CD4-positive, alpha-beta T cell treated with Interleukin-4 for 4 hours (primary cell): ENCODE data around the gene POTEI.
"Not testable (repeated sequence)": the region's sequence is repeated elsewhere in the genome, so short reads cannot be mapped to it uniquely, and the experiment has no call there.

Experiments
- DNase-seq: peaks from one replicate; pipeline ENCODE4 v3.0.0-alpha.2; 2020

POTEI gene

GRCh38 chr2:130509228-130509627, at the start of gene POTEI:
POTEI (minus strand) TSS chr2:130509328; CDS start chr2:130509235, 93 bp downstream.
- not testable (repeated sequence) for DNase-seq

DNA sequence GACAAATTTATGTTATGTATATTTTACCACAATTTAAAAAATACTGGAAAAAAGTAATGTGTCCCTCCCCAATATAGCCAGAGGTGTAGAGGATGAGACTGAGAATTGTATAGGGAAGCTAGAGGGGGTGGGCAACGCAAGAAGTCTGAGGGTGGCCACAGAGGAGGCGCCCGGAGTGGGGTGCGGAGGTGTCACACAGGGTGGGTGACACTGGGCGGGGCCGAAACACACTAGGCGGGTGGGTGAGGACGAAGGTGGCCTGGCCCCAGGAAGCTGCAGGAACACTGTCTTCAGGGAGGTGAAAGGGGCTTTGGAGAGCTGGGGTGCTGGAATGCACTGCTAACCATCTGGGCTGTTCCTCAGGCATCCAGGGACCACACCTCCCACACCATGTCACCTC, 47.3 kb upstream of the POTEI start:
- DNase-seq = not testable (repeated sequence)

DNA sequence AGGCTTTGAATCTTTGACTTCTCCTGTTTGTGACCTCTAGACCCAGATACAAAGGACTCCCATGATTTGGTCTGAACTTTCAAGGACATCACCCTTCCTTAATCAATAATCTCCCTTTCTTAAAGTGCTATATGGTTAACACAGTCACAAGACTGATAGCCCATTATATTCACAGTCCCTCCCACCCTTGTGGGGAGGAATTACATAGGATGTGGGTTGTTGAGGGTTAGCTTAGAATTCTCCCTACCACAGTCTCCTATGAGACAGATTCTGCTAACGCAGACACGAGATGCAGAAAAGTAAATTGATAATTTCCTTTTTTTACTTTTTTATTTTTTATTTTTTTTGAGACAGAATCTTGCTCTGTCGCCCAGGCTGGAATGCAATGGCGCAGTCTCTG, 45.0 kb upstream of the POTEI start:
- DNase-seq = not testable (repeated sequence)

DNA sequence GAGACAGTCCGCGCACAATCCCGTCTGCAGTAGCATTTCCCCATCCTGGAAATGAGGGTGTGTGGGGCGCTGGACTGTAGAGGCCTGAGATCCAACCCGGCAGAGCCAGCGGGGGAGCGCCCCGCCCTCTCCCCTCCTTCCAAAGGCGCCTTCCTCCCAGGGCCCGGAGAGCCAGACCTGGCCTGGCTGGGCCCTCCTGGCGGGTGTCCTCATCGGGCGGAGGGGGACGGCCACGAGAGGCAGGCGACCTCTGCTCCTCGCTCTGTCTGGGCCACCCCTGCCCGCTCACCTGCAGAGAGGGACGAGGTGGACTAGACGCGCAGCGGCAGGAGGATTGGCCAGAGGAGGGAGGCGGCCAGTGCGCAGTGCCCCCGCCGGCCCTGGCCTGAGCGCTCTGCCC, 40.3 kb upstream of the POTEI start:
- not testable (repeated sequence) for DNase-seq

GRCh38 chr2:130548418-130548817, 39.3 kb upstream of the POTEI start:
- DNase-seq = not testable (repeated sequence)

DNA sequence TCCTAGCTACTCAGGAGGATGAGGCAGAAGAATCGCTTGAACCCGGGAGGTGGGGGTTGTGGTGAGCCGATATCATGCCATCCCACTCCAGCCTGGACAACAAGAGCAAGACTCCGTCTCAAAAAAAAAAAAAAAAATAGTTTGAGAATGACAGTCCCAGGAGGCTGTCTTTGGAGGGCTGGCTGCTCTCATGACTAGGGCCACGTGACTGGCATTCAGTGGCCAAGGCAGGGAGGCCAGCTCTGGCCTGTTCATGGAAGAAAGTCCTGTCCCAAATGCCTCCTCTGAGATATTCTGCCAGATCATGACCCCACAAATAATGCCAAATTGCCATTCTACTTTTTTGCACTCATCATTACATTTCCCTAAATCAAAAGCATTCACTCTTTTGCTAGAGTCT, 35.9 kb upstream of the POTEI start:
- not testable (repeated sequence) for DNase-seq

GRCh38 chr2:130543785-130544528, 34.8 kb upstream of the POTEI start:
- not testable (repeated sequence) for DNase-seq

DNA sequence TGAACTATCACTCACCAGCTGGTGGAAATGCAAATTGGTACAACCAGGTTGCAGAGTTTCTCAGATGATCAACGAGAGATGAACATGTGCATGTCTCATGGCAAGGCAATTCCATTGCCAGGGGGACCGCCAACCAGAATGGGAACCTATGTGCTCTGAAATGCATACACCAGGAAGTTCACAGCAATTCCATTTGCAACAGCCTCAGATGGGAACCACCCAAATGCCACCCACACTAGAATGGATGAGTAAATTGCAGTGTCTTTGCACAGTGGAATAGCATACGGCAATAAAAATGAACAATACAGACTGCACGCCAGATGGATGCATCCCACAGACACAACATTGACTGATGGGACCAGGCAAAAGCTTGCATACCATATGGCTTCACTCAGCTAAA, 33.7 kb upstream of the POTEI start:
- not testable (repeated sequence) for DNase-seq

DNA sequence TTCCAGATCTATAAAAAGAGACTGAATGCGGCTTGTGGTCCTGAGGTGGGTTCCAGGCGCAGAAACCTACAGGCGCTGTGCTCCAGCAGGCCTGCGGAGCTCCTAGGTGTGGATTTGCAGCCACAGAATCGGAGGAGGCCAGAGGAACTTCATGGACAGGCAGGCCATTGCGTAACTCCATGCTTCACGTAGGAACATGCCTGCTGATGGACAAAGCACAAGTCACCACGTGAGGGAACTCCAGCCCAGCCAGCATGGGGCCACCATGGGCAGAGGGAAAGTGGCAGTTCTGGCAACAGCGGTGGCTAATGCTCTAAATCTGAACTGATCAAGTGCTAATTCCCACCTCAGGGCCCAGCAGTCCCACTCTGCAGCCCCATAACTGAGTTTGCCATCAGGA, 29.1 kb upstream of the POTEI start:
- not testable (repeated sequence) for DNase-seq

DNA sequence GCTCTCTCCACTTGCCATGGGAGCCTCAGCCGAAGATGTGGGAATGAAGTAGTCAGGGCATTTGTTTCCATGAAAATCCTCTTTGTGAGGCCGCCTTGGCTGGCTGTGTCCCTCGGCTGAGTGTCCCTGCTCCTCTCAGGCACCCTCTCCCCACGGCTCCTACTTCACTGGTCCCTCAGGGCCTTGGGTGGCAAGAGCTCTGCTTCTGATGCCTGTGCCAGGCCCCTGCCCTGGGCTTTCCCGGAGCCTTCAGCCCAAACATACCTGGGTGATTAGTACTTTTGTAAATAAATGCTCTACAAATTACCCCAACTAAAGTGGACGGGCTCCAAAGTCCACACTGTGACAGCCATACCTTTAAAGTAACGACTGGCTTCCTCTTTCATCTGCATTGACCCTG, 27.5 kb upstream of the POTEI start:
- DNase-seq = not testable (repeated sequence)

- DNase-seq = not testable (repeated sequence)
Observed at GRCh38 chr2:130531672-130532071, 22.5 kb upstream of the POTEI start.

- not testable (repeated sequence) for DNase-seq
Observed at GRCh38 chr2:130531225-130531624, 22.1 kb upstream of the POTEI start.

GRCh38 chr2:130530212-130530611, 21.1 kb upstream of the POTEI start:
- not testable (repeated sequence) for DNase-seq

DNA sequence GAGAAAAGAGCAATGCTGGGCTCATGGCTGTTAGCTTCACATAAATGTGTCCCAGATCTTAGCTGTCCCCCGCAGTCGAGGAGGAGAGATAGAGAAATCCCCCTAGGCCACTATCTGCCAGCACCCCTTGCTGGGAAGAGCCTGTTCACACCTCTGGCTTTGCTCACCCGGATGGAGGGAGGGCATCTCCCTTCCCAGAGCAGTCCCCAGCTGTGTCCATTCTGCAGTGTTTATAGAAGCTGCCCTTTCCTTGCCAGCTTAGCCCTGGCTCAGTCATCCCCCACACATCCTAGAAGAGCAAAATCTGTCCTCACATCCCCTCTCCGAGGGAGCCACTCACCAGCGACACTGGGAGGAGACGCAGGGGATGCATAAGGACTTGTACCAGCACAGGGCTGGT, 20.4 kb upstream of the POTEI start:
- DNase-seq = not testable (repeated sequence)

- not testable (repeated sequence) for DNase-seq
Observed at GRCh38 chr2:130527365-130527967, 18.3 kb upstream of the POTEI start.

- DNase-seq = not testable (repeated sequence)
Observed at GRCh38 chr2:130522390-130522789, 13.3 kb upstream of the POTEI start.

DNA sequence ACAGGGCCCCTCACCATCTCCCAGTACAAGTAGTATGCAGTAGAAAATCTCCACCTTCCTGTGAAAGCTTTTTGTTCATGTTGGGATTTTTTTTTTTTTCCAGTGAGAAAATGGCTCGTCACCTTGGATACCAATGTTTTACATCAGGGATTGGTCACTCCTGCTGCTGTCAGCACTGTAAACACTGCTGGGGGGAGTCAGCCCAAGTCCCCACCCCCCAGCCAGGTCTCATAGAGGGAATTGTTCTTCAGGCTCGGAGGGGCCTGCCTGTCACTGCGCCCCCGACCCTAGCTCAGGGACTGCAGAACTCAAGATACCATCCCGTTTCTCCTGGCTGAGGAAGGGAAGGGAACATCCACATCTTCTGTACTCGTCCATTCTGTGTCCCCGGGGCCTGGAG, 11.9 kb upstream of the POTEI start, which contains the start of gene CFC1B:
CFC1B (plus strand) TSS at position 231 of the 400 bp plus-strand sequence. CDS start 263 bp downstream, outside the sequence.
- not testable (repeated sequence) for DNase-seq

- not testable (repeated sequence) for DNase-seq
Observed at GRCh38 chr2:130518516-130519106, 9.5 kb upstream of the POTEI start.

GRCh38 chr2:130511747-130512451, 2.8 kb upstream of the POTEI start:
- not testable (repeated sequence) for DNase-seq

DNA sequence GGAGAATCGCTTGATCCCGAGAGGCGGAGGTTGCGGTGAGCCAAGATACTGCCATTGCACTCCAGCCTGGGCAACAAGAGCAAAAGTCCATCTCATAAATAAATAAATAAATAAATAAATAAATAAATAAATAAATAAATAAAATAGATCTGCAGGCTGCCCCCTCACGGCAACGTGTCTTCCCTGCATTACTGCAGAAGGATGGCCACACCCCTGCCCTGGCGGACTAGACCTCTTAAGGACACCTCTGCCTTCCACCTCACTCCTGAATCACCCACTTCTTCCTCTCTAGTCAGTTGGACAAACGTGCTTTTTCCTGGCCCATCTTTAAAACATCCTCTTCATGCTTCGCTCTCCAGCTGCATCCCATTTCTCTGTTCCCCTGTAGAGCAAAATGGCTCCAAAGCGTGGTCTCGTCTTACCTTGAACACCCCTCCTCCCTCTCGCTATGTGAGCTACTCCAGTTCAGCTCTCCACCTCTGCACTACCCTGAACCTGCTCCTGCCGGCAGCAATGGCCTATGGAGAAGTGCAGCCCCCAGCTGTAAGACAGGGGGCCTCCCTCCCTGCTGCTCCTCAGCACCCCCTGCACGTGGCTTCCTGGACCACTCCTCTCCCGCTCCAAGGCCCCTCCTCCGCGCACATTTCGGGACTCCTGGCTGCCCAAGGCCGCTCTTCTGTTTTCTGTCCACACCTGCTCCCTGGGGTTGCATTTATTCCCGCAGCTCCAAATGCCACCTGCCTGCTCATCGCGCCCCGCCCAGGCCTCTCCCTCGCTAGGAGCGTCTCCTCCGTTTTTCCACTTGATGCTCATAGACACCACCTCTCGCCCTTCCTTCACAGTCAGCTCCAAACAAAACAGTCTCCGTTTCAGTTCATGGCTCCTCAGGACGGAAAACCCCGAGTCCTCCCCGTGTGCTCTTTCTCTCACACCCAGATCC, 1.9 kb upstream of the POTEI start:
- DNase-seq = not testable (repeated sequence)

GRCh38 chr2:130491073-130491472, 18.1 kb downstream of the POTEI start:
- not testable (repeated sequence) for DNase-seq

GRCh38 chr2:130455413-130455812, 53.7 kb downstream of the POTEI start:
- not testable (repeated sequence) for DNase-seq
